Measurements from ENCODE around the gene PYY.
"Not testable (repeated sequence)": the region's sequence is repeated elsewhere in the genome, so short reads cannot be mapped to it uniquely, and the experiment has no call there.

PYY gene

GRCh38 chr17:43942051-43942685 is 11.6 kb downstream of the PYY start, which contains the start of gene PPY:
Gene PPY, minus strand, starts transcription at chr17:43942476. Its CDS starts 822 bp downstream, at chr17:43941654.
- no peak for DNase-seq

GRCh38 chr17:43940630-43941029 is 13.1 kb downstream of the PYY start:
- no peak for DNase-seq

GRCh38 chr17:43939886-43940285 is 13.9 kb downstream of the PYY start:
- DNase-seq, result no peak

- DNase-seq, result not testable (repeated sequence)
Measured at GRCh38 chr17:43939452-43939851, 14.3 kb downstream of the PYY start.

GRCh38 chr17:43938838-43939182 is 14.9 kb downstream of the PYY start:
- DNase-seq, result no peak

GRCh38 chr17:43936434-43936833 is 17.3 kb downstream of the PYY start:
- DNase-seq, result no peak

GRCh38 chr17:43935926-43936261 is 17.8 kb downstream of the PYY start:
- DNase-seq, result no peak

GRCh38 chr17:43935204-43935925 is 18.4 kb downstream of the PYY start:
- no peak for DNase-seq

- no peak for DNase-seq
Measured at GRCh38 chr17:43932923-43933322, 20.8 kb downstream of the PYY start.

- no peak for DNase-seq
Measured at GRCh38 chr17:43932357-43932756, 21.4 kb downstream of the PYY start.

GRCh38 chr17:43931062-43931571 is 22.6 kb downstream of the PYY start:
- DNase-seq, result no peak

- DNase-seq, result no peak
Measured at GRCh38 chr17:43928609-43929008, 25.1 kb downstream of the PYY start.

GRCh38 chr17:43927929-43928328 is 25.8 kb downstream of the PYY start:
- not testable (repeated sequence) for DNase-seq

GRCh38 chr17:43927060-43927864 is 26.5 kb downstream of the PYY start:
- DNase-seq, result no peak

GRCh38 chr17:43924558-43924957 is 29.2 kb downstream of the PYY start:
- no peak for DNase-seq

GRCh38 chr17:43920500-43921095 is 33.1 kb downstream of the PYY start:
- no peak for DNase-seq

- DNase-seq, result no peak
Measured at GRCh38 chr17:43918026-43918389, 35.7 kb downstream of the PYY start.

GRCh38 chr17:43917348-43918025 is 36.3 kb downstream of the PYY start:
- no peak for DNase-seq

- DNase-seq, result no peak
Measured at GRCh38 chr17:43917016-43917347, 36.8 kb downstream of the PYY start.

GRCh38 chr17:43916385-43916784 is 37.4 kb downstream of the PYY start:
- DNase-seq, result no peak

- no peak for DNase-seq
Measured at GRCh38 chr17:43915559-43915958, 38.2 kb downstream of the PYY start.

GRCh38 chr17:43914451-43914850 is 39.3 kb downstream of the PYY start:
- no peak for DNase-seq

- no peak for DNase-seq
Measured at GRCh38 chr17:43913584-43913983, 40.2 kb downstream of the PYY start.
